Activated naive CD4-positive, alpha-beta T cell treated with anti-CD3 and anti-CD28 coated beads for 36 hours (primary cell): ENCODE data around the gene WDPCP. TPM values are rescaled to one million over a fixed set of nuclear protein-coding genes. Genes with fewer than 3 reads are reported as not detected.

Experiments
- CTCF ChIA-PET: fragments of 350-600 bp; sonication (Branson Sonifier 250); formaldehyde crosslinking; loops from one replicate; lab custom pipeline; 2021; ENCODE audit warnings: antibody characterized with exemption; lab: Charles Lee
- DNase-seq: peaks from one replicate; pipeline ENCODE4 v3.0.0-alpha.2; 2020
- H3K27ac Mint-ChIP-seq: one replicate; pipeline ENCODE4 v1.8.0; 2021; ENCODE audit warnings: mild to moderate bottlenecking, mixed read lengths
- H3K27me3 Mint-ChIP-seq: one replicate; pipeline ENCODE4 v1.8.0; 2021; ENCODE audit warnings: low read depth, mixed read lengths
- H3K36me3 Mint-ChIP-seq: one replicate; pipeline ENCODE4 v1.8.0; 2021; ENCODE audit warnings: low read depth, mixed read lengths
- H3K4me1 Mint-ChIP-seq: one replicate; pipeline ENCODE4 v1.8.0; 2021; ENCODE audit warnings: low read depth, mixed read lengths
- H3K4me3 Mint-ChIP-seq: one replicate; pipeline ENCODE4 v1.8.0; 2021; ENCODE audit warnings: mild to moderate bottlenecking, moderate library complexity, mixed read lengths
- H3K9me3 Mint-ChIP-seq: one replicate; pipeline ENCODE4 v1.8.0; 2021; ENCODE audit warnings: mixed read lengths
- intact Hi-C: fragments of 100-400 bp; cut with micrococcal nuclease; formaldehyde crosslinking; loops from one replicate; pipeline ENCODE4 v1.15.1; 2023
- total RNA-seq, 2 experiments: library from RNA; stranded (reverse); gene quantifications; one replicate each; pipeline ENCODE4 v1.2.3, GENCODE V29; 2021

Gene WDPCP
- total RNA-seq, 2 experiments from 2014 or later: 5.6 to 5.7 TPM

- CTCF ChIA-PET: no interaction called here
- Mint-ChIP-seq H3K27me3 (no peaks in the 10 kb centered on the region), H3K4me1 (no peaks in the 10 kb centered on the region), H3K27ac (no peak overlapping the region), H3K36me3 (peaks cover 18% of the 10 kb centered on the region), H3K9me3 (peaks cover 45% of the 10 kb centered on the region), H3K4me3 (no peak overlapping the region)
- intact Hi-C loops: no loop called here
- no peak for DNase-seq
These were observed 65.3 kb downstream of the WDPCP start for GRCh38 chr2:63522950-63523349.

GRCh38 chr2:63520793-63521192 lies 67.5 kb downstream of the WDPCP start:
- Mint-ChIP-seq H3K9me3 (peaks cover 40% of the 10 kb centered on the region), H3K4me1 (no peaks in the 10 kb centered on the region), H3K4me3 (no peak overlapping the region), H3K27ac (no peak overlapping the region), H3K27me3 (no peaks in the 10 kb centered on the region), H3K36me3 (peaks cover 16% of the 10 kb centered on the region)
- intact Hi-C loops: no loop called here
- no peak for DNase-seq
- CTCF ChIA-PET: interaction anchor here (0.6 kb wide), 1 partner anchor 660 kb away, joined by 4 read pairs; no protein-coding TSS in a partner anchor

DNA sequence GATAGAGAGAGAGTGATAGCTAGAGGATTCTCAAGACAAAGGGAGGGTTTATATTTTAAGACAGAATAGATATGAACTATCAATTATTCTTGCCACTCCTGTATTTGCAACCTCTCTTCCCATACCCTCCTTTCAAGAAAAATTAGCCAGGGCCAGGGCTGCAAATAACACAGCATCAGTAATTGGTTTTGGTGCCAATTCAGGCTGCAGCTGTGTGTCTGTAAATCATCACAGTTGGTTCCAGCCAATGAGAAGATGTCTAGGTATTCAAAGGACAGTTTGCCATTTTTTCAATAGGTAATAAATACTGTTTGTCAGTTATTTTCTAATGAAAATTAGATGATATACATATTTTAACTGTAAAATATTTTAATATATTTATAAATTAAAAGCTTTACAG lies 73.5 kb downstream of the WDPCP start:
- DNase-seq: no peak
- intact Hi-C loops: no loop called here
- Mint-ChIP-seq H3K9me3 (peaks cover 38% of the 10 kb centered on the region), H3K27ac (no peak overlapping the region), H3K4me3 (no peak overlapping the region), H3K36me3 (peaks cover 19% of the 10 kb centered on the region), H3K27me3 (no peaks in the 10 kb centered on the region), H3K4me1 (no peaks in the 10 kb centered on the region)
- CTCF ChIA-PET: no interaction called here

DNA sequence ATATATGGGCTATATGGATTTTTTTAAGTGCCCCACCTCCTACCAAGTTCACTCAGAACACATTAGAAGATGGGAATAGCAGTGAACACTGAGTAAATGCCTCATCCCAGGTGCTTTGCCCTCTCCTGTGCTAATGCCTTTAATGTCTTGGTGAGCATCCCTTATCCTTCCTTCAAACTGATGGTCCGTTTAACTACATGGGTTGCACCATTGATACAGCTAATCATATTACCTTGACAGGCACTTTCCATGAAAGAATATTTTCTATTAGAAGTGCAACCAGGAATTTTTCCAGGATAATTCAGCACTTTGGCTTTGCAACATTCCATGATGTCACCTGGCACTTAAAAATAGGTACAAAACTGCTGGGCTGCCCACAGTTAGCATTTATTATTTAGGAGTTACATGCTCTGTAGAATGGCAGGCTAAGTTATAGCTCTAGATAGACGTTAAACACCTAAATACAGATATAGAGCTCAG lies 74.0 kb downstream of the WDPCP start:
- Mint-ChIP-seq H3K4me1 (no peaks in the 10 kb centered on the region), H3K4me3 (no peak overlapping the region), H3K36me3 (peaks cover 21% of the 10 kb centered on the region), H3K27me3 (no peaks in the 10 kb centered on the region), H3K27ac (no peak overlapping the region), H3K9me3 (peaks cover 43% of the 10 kb centered on the region)
- intact Hi-C loops: no loop called here
- no peak for DNase-seq
- CTCF ChIA-PET: no interaction called here

DNA sequence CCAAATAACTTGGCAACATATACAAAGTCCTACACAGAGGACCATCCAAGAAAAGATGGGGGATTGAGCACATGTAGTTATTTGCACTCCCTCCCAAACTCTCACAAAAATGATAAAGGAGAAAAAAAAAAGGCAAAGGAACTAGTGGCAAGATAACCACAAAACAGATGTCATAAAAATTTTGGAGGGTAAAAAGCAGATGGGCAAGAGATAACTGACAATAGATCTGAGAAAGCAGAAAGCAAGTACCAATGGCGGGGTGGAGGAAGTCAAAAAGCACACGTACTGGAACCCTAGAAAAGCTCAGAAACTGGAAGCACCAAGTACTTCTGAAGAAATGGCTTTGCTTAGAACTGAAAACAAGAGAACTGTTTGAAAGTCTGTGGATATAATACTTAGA lies 82.0 kb downstream of the WDPCP start:
- Mint-ChIP-seq H3K27ac (no peak overlapping the region), H3K27me3 (no peaks in the 10 kb centered on the region), H3K9me3 (peaks cover 31% of the 10 kb centered on the region), H3K4me3 (no peak overlapping the region), H3K36me3 (peaks cover 18% of the 10 kb centered on the region), H3K4me1 (peaks cover 17% of the 10 kb centered on the region)
- CTCF ChIA-PET: no interaction called here
- DNase-seq: no peak
- intact Hi-C loops: no loop called here

DNA sequence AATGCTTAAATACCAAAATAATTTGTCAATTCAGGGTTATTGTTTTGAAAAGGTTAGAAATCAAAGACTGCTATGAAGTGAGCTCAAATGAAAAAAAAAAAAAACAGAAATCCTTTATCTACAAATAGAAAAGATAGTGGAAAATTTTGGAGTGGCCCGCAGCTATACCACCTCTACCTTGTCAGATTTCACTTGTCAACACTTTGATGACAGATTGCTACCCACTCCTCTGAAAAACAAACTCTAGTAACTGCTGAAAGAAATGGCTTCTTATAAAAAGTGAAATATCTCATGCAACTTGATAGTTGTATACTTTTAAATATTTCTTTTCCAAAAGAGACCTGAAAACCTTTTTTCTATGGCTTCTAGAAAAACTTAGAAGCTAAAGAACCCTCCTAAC lies 84.5 kb downstream of the WDPCP start:
- intact Hi-C loops: no loop called here
- CTCF ChIA-PET: interaction anchor here (0.7 kb wide), 1 partner anchor 1496 kb away, joined by 5 read pairs; no protein-coding TSS in a partner anchor
- Mint-ChIP-seq H3K4me1 (peaks cover 17% of the 10 kb centered on the region), H3K27ac (no peak overlapping the region), H3K9me3 (peaks cover 7% of the 10 kb centered on the region), H3K27me3 (no peaks in the 10 kb centered on the region), H3K4me3 (no peak overlapping the region), H3K36me3 (peaks cover 2% of the 10 kb centered on the region)
- DNase-seq: no peak

DNA sequence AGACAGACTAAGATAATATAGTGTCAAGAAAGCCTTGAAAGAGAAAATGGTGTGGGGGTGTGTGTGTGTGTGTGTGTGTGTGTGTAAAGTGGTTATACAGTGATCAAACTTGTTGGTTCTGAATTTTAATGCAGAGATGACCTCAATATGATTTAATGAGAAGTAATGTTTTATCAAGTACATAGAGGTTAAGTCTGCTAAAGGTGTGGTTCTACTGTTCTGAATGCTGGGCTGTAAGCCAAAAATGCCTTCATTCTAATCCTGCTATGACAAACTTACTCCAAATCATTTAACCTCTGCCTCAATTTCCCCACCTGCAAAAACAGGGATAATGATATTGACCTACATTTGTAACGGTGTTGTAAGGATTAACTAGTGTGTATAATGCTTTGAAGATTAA lies 87.9 kb downstream of the WDPCP start:
- no peak for DNase-seq
- CTCF ChIA-PET: no interaction called here
- Mint-ChIP-seq H3K9me3 (no peaks in the 10 kb centered on the region), H3K4me3 (no peak overlapping the region), H3K4me1 (peaks cover 2% of the 10 kb centered on the region), H3K27me3 (no peaks in the 10 kb centered on the region), H3K36me3 (no peaks in the 10 kb centered on the region), H3K27ac (no peak overlapping the region)
- intact Hi-C loops: no loop called here

GRCh38 chr2:63497576-63497975 lies 90.7 kb downstream of the WDPCP start:
- DNase-seq: no peak
- H3K27me3 Mint-ChIP-seq: no peaks in the 10 kb centered on the region
- H3K4me1 Mint-ChIP-seq: no peaks in the 10 kb centered on the region
- H3K36me3 Mint-ChIP-seq: peaks cover 6% of the 10 kb centered on the region
- no peak overlapping the region for H3K27ac Mint-ChIP-seq
- no peak overlapping the region for H3K4me3 Mint-ChIP-seq
- intact Hi-C loops: no loop called here
- CTCF ChIA-PET: interaction anchor here (1.3 kb wide), 1 partner anchor 13 kb away, joined by 3 read pairs; no protein-coding TSS in a partner anchor
- no peaks in the 10 kb centered on the region for H3K9me3 Mint-ChIP-seq

DNA sequence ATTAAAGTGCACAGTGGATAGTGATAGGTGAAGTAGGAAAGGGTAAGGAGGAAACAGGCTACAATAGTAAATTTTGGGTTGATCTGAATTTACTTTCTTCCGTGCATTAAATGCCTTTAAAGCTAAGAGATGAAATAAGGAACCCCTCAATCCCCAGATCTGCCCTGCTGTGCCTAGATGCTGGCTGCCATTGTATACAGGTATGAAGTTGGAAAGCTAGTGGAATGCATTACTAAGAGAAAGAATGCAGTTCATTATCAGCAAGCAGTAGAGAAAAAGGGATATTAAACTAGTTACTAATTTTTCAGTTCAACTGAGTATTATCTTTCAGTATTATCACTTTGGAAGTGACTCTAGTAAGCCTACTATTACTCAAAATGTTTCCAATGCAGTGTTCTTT lies 93.3 kb downstream of the WDPCP start:
- no peaks in the 10 kb centered on the region for H3K27me3 Mint-ChIP-seq
- no peak overlapping the region for H3K27ac Mint-ChIP-seq
- intact Hi-C loops: no loop called here
- no peaks in the 10 kb centered on the region for H3K4me1 Mint-ChIP-seq
- no peak overlapping the region for H3K4me3 Mint-ChIP-seq
- no peaks in the 10 kb centered on the region for H3K9me3 Mint-ChIP-seq
- DNase-seq: no peak
- CTCF ChIA-PET: interaction anchor here (1.1 kb wide), 1 partner anchor 40 kb away, joined by 3 read pairs; no protein-coding TSS in a partner anchor
- H3K36me3 Mint-ChIP-seq: peaks cover 10% of the 10 kb centered on the region

DNA sequence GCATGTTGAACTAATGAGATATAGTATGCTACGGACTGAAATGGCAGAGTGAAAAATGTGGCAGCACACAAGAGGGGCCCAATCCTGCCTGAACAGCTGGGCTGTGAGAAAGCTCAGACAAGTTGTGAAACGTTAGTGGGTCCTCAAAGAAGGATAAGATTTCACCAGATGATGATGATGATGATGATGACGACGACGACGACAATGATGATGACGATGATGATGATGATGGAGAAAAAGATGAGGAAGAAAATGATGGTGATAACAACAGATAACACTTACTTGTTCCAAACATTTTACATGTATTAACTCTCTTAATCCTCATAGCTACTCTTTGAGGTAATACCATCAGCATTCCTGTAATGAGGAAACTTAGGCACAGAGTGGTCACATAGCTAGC lies 94.2 kb downstream of the WDPCP start:
- no peak overlapping the region for H3K27ac Mint-ChIP-seq
- DNase-seq: no peak
- H3K4me1 Mint-ChIP-seq: no peaks in the 10 kb centered on the region
- intact Hi-C loops: no loop called here
- peaks cover 10% of the 10 kb centered on the region for H3K36me3 Mint-ChIP-seq
- H3K9me3 Mint-ChIP-seq: no peaks in the 10 kb centered on the region
- CTCF ChIA-PET: no interaction called here
- H3K27me3 Mint-ChIP-seq: no peaks in the 10 kb centered on the region
- no peak overlapping the region for H3K4me3 Mint-ChIP-seq

GRCh38 chr2:63488118-63488713 lies 100.1 kb downstream of the WDPCP start:
- CTCF ChIA-PET: interaction anchor here (0.6 to 1.6 kb wide), 3 partner anchors 63 to 792 kb away, joined by 3 to 4 read pairs (median 3); no protein-coding TSS in a partner anchor
- DNase-seq: peak; percentile 28
- no peaks in the 10 kb centered on the region for H3K9me3 Mint-ChIP-seq
- H3K4me3 Mint-ChIP-seq: no peak overlapping the region
- H3K4me1 Mint-ChIP-seq: no peaks in the 10 kb centered on the region
- intact Hi-C loops: loop anchor here (2.0 to 5.0 kb wide), 2 partner anchors 701 to 1031 kb away; no protein-coding TSS in a partner anchor
- H3K27ac Mint-ChIP-seq: no peak overlapping the region
- H3K36me3 Mint-ChIP-seq: peaks cover 5% of the 10 kb centered on the region
- no peaks in the 10 kb centered on the region for H3K27me3 Mint-ChIP-seq

DNA sequence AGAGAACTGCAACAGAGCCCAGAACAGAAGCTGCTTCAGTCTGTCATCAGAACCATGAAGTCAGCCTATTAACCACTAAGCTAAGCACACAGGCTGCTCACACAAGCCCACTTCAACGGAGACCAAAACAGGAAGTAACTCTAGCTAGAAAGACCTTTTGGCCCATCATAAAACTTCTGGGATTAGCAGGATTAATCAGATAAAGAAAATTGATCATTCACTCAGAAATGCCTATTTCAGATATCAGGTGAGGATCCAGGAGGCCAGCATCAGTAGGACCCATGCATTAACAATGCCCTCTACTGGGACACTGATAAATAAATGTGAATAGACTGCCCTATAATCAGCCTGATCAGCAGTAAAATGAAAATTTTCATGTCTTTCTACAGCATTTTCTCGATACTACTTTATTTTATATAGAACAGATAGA lies 101.4 kb downstream of the WDPCP start:
- CTCF ChIA-PET: interaction anchor here (1.0 kb wide), 1 partner anchor 11 kb away, joined by 3 read pairs; no protein-coding TSS in a partner anchor
- H3K27ac Mint-ChIP-seq: no peak overlapping the region
- no peaks in the 10 kb centered on the region for H3K4me1 Mint-ChIP-seq
- DNase-seq: no peak
- no peaks in the 10 kb centered on the region for H3K27me3 Mint-ChIP-seq
- intact Hi-C loops: loop anchor here (5.0 kb wide), 1 partner anchor 1030 kb away; no protein-coding TSS in a partner anchor
- H3K36me3 Mint-ChIP-seq: peaks cover 7% of the 10 kb centered on the region
- H3K4me3 Mint-ChIP-seq: no peak overlapping the region
- no peaks in the 10 kb centered on the region for H3K9me3 Mint-ChIP-seq

DNA sequence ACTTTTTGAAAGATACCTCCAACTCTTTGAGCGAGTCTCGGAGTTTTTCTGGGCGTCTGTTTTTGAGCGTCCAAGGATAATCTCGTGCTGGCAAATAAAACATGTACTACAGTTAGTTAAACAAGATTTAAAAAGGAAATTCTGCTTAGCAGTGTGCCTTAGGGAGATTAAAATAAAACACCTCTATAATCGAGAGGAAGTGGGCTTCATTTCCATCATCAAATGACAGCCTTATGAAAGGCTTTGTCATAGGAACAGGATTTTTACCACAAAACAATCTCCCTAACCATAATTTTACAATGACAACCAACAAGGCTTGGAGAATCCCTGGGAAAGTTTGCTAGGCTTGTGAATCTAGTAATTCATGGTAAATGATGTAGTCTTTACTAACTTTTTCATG lies 103.4 kb downstream of the WDPCP start:
- intact Hi-C loops: loop anchor here (5.0 kb wide), 1 partner anchor 1028 kb away; no protein-coding TSS in a partner anchor
- CTCF ChIA-PET: interaction anchor here (0.6 to 1.0 kb wide), 2 partner anchors 13 to 46 kb away, joined by 3 read pairs; no protein-coding TSS in a partner anchor
- no peaks in the 10 kb centered on the region for H3K4me1 Mint-ChIP-seq
- H3K36me3 Mint-ChIP-seq: peaks cover 9% of the 10 kb centered on the region
- no peak for DNase-seq
- no peaks in the 10 kb centered on the region for H3K9me3 Mint-ChIP-seq
- H3K27me3 Mint-ChIP-seq: no peaks in the 10 kb centered on the region
- H3K27ac Mint-ChIP-seq: no peak overlapping the region
- no peak overlapping the region for H3K4me3 Mint-ChIP-seq
